ENCODE results near the gene FANK1. TPM values are rescaled to one million over a fixed set of nuclear protein-coding genes. Genes with fewer than 3 reads are reported as not detected.
"Not testable (repeated sequence)": the region's sequence is repeated elsewhere in the genome, so short reads cannot be mapped to it uniquely, and the experiment has no call there.

Gene FANK1
- total RNA-seq, 2 experiments from 2014 or later = 0.46 to 0.50 TPM

DNA sequence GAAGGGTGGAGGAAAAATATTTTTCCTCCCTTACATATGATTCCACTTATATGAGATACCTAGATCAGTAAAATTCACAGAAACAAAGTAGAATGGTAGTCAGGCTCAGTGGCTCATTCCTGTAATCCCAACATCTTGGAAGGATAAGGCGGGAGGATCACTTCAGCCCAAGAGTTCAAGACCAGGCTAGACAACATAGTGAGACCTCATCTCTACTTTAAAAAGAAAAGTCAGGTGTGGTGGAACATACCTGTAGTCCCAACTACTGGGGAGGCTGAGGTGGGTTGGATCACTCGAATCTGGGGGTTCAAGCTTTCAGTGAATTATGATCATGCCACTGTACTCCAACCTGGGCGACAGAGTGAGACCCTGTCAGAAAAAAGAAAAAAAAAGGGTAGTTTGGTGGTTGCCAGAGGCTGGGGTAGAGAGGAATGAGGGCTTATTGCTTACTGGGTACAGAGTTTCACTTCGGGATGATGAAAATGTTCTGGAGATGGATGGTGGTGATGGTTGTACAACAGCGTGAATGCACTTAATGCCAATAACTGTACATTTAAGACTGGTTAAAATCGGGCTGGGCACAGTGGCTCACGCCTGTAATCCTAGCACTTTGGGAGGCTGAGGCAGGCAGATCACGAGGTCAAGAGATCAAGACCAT lies 21.5 kb downstream of the FANK1 start:
- POLR2A ChIA-PET; H3K4me1 Mint-ChIP-seq (ENCODE audit: low read depth); intact Hi-C loops (cut with micrococcal nuclease); H3K9me3 Mint-ChIP-seq; H3K27me3 Mint-ChIP-seq; H3K4me3 Mint-ChIP-seq; H3K27ac Mint-ChIP-seq; H3K36me3 Mint-ChIP-seq; DNase-seq; CTCF ChIA-PET: not testable (repeated sequence)

- H3K27me3 Mint-ChIP-seq; intact Hi-C loops (cut with micrococcal nuclease); H3K27ac Mint-ChIP-seq; POLR2A ChIA-PET; H3K36me3 Mint-ChIP-seq; H3K9me3 Mint-ChIP-seq; H3K4me1 Mint-ChIP-seq (ENCODE audit: low read depth); CTCF ChIA-PET; DNase-seq; H3K4me3 Mint-ChIP-seq: not testable (repeated sequence)
Measured at GRCh38 chr10:125921643-125922306, 25.4 kb downstream of the FANK1 start.

GRCh38 chr10:125925262-125925834 lies 29.0 kb downstream of the FANK1 start:
- intact Hi-C loops (cut with micrococcal nuclease) = no loop called here
- POLR2A ChIA-PET = no interaction called here

GRCh38 chr10:125926247-125926646 lies 29.9 kb downstream of the FANK1 start:
- Mint-ChIP-seq H3K9me3 (no peaks in the 10 kb centered on the region), H3K27ac (no peak overlapping the region), H3K36me3 (no peaks in the 10 kb centered on the region), H3K27me3 (no peaks in the 10 kb centered on the region), H3K4me1 (ENCODE audit: low read depth) (no peaks in the 10 kb centered on the region), H3K4me3 (no peak overlapping the region)
- ChIA-PET POLR2A (no interaction called here), CTCF (no interaction called here)
- no peak for DNase-seq
- intact Hi-C loops (cut with micrococcal nuclease) = no loop called here

More at GRCh38 chr10:125925262-125925834, 29.0 kb downstream of the FANK1 start:
- Mint-ChIP-seq H3K27me3 (no peaks in the 10 kb centered on the region), H3K9me3 (no peaks in the 10 kb centered on the region), H3K27ac (no peak overlapping the region), H3K4me1 (ENCODE audit: low read depth) (no peaks in the 10 kb centered on the region), H3K4me3 (no peak overlapping the region), H3K36me3 (no peaks in the 10 kb centered on the region)
- DNase-seq = no peak
- CTCF ChIA-PET = no interaction called here

- H3K4me3 Mint-ChIP-seq; H3K27me3 Mint-ChIP-seq; CTCF ChIA-PET; POLR2A ChIA-PET; H3K9me3 Mint-ChIP-seq; DNase-seq; H3K4me1 Mint-ChIP-seq (ENCODE audit: low read depth); H3K27ac Mint-ChIP-seq; intact Hi-C loops (cut with micrococcal nuclease); H3K36me3 Mint-ChIP-seq: not testable (repeated sequence)
Measured at GRCh38 chr10:125927265-125927664, 30.9 kb downstream of the FANK1 start.

- H3K4me1 Mint-ChIP-seq (ENCODE audit: low read depth) = no peaks in the 10 kb centered on the region
- ChIA-PET CTCF (no interaction called here), POLR2A (no interaction called here)
- H3K27me3 Mint-ChIP-seq = peaks cover 7% of the 10 kb centered on the region
- no peaks in the 10 kb centered on the region for H3K36me3 Mint-ChIP-seq
- intact Hi-C loops (cut with micrococcal nuclease) = no loop called here
- no peak for DNase-seq
- no peak overlapping the region for H3K4me3 Mint-ChIP-seq
- no peak overlapping the region for H3K27ac Mint-ChIP-seq
- H3K9me3 Mint-ChIP-seq = no peaks in the 10 kb centered on the region
Measured at GRCh38 chr10:125928928-125929585, 32.7 kb downstream of the FANK1 start.

DNA sequence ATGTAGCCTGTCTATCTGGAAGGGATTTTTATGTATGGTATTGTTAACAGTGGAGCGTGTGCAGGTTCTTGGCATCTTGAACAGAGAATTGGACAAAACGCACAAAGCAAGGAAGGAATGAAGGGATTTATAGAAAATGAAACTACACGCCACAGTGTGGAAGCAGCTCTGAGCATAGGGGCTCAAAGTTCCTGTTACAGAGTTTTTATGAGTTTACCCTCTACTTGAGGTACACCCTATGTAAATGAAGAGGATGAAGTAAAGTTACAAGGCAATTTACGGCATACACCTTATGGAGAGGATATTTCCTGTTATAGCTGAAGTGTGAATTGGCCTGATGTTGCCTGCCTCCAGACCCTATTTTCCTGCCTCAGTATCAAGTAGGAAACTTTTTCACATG lies 33.3 kb downstream of the FANK1 start:
- H3K36me3 Mint-ChIP-seq = no peaks in the 10 kb centered on the region
- H3K27ac Mint-ChIP-seq = no peak overlapping the region
- no peaks in the 10 kb centered on the region for H3K4me1 Mint-ChIP-seq (ENCODE audit: low read depth)
- ChIA-PET POLR2A (no interaction called here), CTCF (no interaction called here)
- no peak overlapping the region for H3K4me3 Mint-ChIP-seq
- intact Hi-C loops (cut with micrococcal nuclease) = no loop called here
- DNase-seq = no peak
- H3K27me3 Mint-ChIP-seq = peaks cover 10% of the 10 kb centered on the region
- no peaks in the 10 kb centered on the region for H3K9me3 Mint-ChIP-seq

GRCh38 chr10:125933693-125934092 lies 37.3 kb downstream of the FANK1 start:
- no peak overlapping the region for H3K27ac Mint-ChIP-seq
- H3K9me3 Mint-ChIP-seq = no peaks in the 10 kb centered on the region
- DNase-seq = no peak
- H3K4me1 Mint-ChIP-seq (ENCODE audit: low read depth) = no peaks in the 10 kb centered on the region
- intact Hi-C loops (cut with micrococcal nuclease) = no loop called here
- H3K36me3 Mint-ChIP-seq = no peaks in the 10 kb centered on the region
- H3K4me3 Mint-ChIP-seq = no peak overlapping the region
- peaks cover 27% of the 10 kb centered on the region for H3K27me3 Mint-ChIP-seq
- POLR2A ChIA-PET = no interaction called here
- CTCF ChIA-PET = interaction anchor here (0.7 to 1.7 kb wide), 2 partner anchors 84 to 1920 kb away, joined by 3 to 4 read pairs; no protein-coding TSS in a partner anchor

DNA sequence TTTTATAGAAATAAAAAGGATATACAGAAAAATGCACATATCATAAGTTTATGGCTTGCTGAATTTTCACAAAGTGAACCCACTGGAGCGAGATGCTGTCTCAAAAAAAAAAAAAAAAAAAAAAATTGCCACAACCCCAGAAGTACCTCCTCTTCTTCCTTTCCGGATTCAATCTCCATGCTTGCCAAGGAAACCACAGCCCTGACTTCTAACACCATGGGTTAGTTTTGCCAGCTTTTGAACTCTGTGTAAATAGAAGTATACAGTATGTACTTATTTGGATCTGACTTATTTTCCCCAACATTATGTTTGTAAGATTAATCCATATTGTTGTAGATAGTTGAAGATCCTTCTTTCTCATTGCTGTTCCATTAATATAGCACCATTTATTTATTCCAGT lies 40.0 kb downstream of the FANK1 start:
- H3K27ac Mint-ChIP-seq = no peak overlapping the region
- peaks cover 28% of the 10 kb centered on the region for H3K27me3 Mint-ChIP-seq
- CTCF ChIA-PET = interaction anchor here (0.6 kb wide), 1 partner anchor 69 kb away, joined by 3 read pairs; no protein-coding TSS in a partner anchor
- H3K9me3 Mint-ChIP-seq = no peaks in the 10 kb centered on the region
- no peak overlapping the region for H3K4me3 Mint-ChIP-seq
- intact Hi-C loops (cut with micrococcal nuclease) = no loop called here
- no peaks in the 10 kb centered on the region for H3K36me3 Mint-ChIP-seq
- POLR2A ChIA-PET = no interaction called here
- H3K4me1 Mint-ChIP-seq (ENCODE audit: low read depth) = no peaks in the 10 kb centered on the region
- no peak for DNase-seq

GRCh38 chr10:125940515-125940914 lies 44.2 kb downstream of the FANK1 start:
- Mint-ChIP-seq H3K36me3 (no peaks in the 10 kb centered on the region), H3K4me3 (no peak overlapping the region), H3K4me1 (ENCODE audit: low read depth) (no peaks in the 10 kb centered on the region), H3K9me3 (peaks cover 10% of the 10 kb centered on the region), H3K27ac (no peak overlapping the region), H3K27me3 (peaks cover 17% of the 10 kb centered on the region)
- DNase-seq = no peak
- ChIA-PET POLR2A (no interaction called here), CTCF (no interaction called here)
- intact Hi-C loops (cut with micrococcal nuclease) = no loop called here

DNA sequence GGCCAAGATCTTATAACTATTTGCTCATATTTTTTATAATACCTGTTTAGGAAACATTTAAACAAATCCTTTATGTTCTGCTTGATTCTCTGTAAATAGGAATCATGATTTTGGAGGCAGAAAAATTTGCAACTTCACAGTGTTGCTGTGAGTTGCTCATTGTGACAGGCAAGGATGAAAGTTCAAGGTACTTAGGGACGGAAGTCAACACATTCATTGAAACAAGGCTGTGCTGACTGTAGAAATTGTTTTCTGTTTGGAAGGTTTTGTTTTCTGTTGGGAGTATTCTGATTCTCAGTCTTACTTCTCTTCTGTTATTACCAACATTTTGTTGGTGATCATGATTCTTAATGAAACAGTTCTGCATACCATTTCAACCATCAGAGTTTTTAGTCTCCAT lies 54.9 kb downstream of the FANK1 start:
- intact Hi-C loops (cut with micrococcal nuclease) = no loop called here
- Mint-ChIP-seq H3K4me1 (ENCODE audit: low read depth) (no peaks in the 10 kb centered on the region), H3K27ac (no peak overlapping the region), H3K4me3 (no peak overlapping the region), H3K9me3 (peaks cover 25% of the 10 kb centered on the region), H3K36me3 (peaks cover 2% of the 10 kb centered on the region), H3K27me3 (no peaks in the 10 kb centered on the region)
- CTCF ChIA-PET = no interaction called here
- DNase-seq = no peak
- POLR2A ChIA-PET = no interaction called here

GRCh38 chr10:125953778-125954385 lies 57.5 kb downstream of the FANK1 start:
- H3K9me3 Mint-ChIP-seq = peaks cover 25% of the 10 kb centered on the region
- H3K27ac Mint-ChIP-seq = no peak overlapping the region
- POLR2A ChIA-PET = no interaction called here
- intact Hi-C loops (cut with micrococcal nuclease) = no loop called here
- no peaks in the 10 kb centered on the region for H3K27me3 Mint-ChIP-seq
- no peak overlapping the region for H3K4me3 Mint-ChIP-seq
- no peak for DNase-seq
- CTCF ChIA-PET = no interaction called here
- H3K4me1 Mint-ChIP-seq (ENCODE audit: low read depth) = no peaks in the 10 kb centered on the region
- H3K36me3 Mint-ChIP-seq = peaks cover 2% of the 10 kb centered on the region

All from activated CD4-positive, alpha-beta memory T cell treated with anti-CD3 and anti-CD28 coated beads for 36 hours (primary cell).